ENCODE measurements around the gene CERS2. TPM values are rescaled to one million over a fixed set of nuclear protein-coding genes. Genes with fewer than 3 reads are reported as not detected.

Gene CERS2
- total RNA-seq, 2 experiments from 2014 or later, result 129 to 132 TPM

DNA sequence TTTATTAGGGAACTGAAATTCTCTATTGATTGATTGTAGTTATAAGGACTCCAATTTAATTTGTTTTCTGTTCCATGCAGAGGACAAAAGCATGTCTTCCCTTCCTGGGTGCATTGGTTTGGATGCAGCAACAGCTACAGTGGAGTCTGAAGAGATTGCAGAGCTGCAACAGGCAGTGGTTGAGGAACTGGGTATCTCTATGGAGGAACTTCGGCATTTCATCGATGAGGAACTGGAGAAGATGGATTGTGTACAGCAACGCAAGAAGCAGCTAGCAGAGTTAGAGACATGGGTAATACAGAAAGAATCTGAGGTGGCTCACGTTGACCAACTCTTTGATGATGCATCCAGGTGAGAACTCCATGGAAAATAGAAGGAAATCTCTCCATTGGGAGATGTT lies 47.0 kb downstream of the CERS2 start:
- ATAC-seq, result no peak
- H3K9me3 Mint-ChIP-seq, result peaks cover 5% of the 10 kb centered on the region
- H3K4me3 Mint-ChIP-seq, result peak overlapping the region; percentile 92
- no peak overlapping the region for H3K27ac Mint-ChIP-seq
- intact Hi-C loops (cut with micrococcal nuclease), result loop anchor here (5.0 kb wide), 1 partner anchor 45 kb away; the partner anchor contains the start of gene CERS2
- ChIA-PET POLR2A (interaction anchor here (0.5 to 1.9 kb wide), 7 partner anchors 44 to 383 kb away, joined by 3 to 5 read pairs (median 4); partner anchors contain the start of genes CTSK and ENSA), CTCF (interaction anchor here (0.9 to 1.6 kb wide), 3 partner anchors 16 to 49 kb away, joined by 3 to 5 read pairs (median 3); no protein-coding TSS in a partner anchor)
- peaks cover 21% of the 10 kb centered on the region for H3K4me1 Mint-ChIP-seq (ENCODE audit: low read depth)
- peaks cover 50% of the 10 kb centered on the region for H3K36me3 Mint-ChIP-seq (ENCODE audit: low read depth)
- DNase-seq, result no peak
- H3K27me3 Mint-ChIP-seq, result no peaks in the 10 kb centered on the region
- TF ChIP-seq, protein P1, sequence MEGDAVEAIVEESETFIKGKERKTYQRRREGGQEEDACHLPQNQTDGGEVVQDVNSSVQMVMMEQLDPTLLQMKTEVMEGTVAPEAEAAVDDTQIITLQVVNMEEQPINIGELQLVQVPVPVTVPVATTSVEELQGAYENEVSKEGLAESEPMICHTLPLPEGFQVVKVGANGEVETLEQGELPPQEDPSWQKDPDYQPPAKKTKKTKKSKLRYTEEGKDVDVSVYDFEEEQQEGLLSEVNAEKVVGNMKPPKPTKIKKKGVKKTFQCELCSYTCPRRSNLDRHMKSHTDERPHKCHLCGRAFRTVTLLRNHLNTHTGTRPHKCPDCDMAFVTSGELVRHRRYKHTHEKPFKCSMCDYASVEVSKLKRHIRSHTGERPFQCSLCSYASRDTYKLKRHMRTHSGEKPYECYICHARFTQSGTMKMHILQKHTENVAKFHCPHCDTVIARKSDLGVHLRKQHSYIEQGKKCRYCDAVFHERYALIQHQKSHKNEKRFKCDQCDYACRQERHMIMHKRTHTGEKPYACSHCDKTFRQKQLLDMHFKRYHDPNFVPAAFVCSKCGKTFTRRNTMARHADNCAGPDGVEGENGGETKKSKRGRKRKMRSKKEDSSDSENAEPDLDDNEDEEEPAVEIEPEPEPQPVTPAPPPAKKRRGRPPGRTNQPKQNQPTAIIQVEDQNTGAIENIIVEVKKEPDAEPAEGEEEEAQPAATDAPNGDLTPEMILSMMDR (IDR thresholded peaks at IDR 0.05), result no peak

- peak; percentile 91 for ATAC-seq
- no peaks in the 10 kb centered on the region for H3K27me3 Mint-ChIP-seq
- H3K4me1 Mint-ChIP-seq (ENCODE audit: low read depth), result peaks cover 29% of the 10 kb centered on the region
Measured at GRCh38 chr1:150926097-150926741, 48.4 kb downstream of the CERS2 start, which contains the start of gene SETDB1. TSS of gene SETDB1 (plus strand) at chr1:150926363. CDS start at chr1:150927715, 1,352 bp downstream.

GRCh38 chr1:150925080-150925479 lies 49.6 kb downstream of the CERS2 start:
- no peaks in the 10 kb centered on the region for H3K9me3 Mint-ChIP-seq
- POLR2A ChIA-PET, result interaction anchor here (0.8 to 1.4 kb wide), 3 partner anchors 44 to 364 kb away, joined by 3 to 4 read pairs (median 4); partner anchors contain the start of gene MCL1
- H3K27me3 Mint-ChIP-seq, result no peaks in the 10 kb centered on the region
- peak overlapping the region; percentile 92 for H3K4me3 Mint-ChIP-seq
- ATAC-seq (no peak), DNase-seq (peak; percentile 21)
- TF ChIP-seq, protein P1 (IDR thresholded peaks at IDR 0.05), result no peak
- H3K4me1 Mint-ChIP-seq (ENCODE audit: low read depth), result peaks cover 29% of the 10 kb centered on the region
- H3K36me3 Mint-ChIP-seq (ENCODE audit: low read depth), result peaks cover 28% of the 10 kb centered on the region
- intact Hi-C loops (cut with micrococcal nuclease), result loop anchor here (5.0 kb wide), 1 partner anchor 47 kb away; the partner anchor contains the start of gene CERS2
- CTCF ChIA-PET, result interaction anchor here (1.5 to 1.6 kb wide), 2 partner anchors 56 to 67 kb away, joined by 4 to 5 read pairs; no protein-coding TSS in a partner anchor
- H3K27ac Mint-ChIP-seq, result peak overlapping the region; percentile 98

More at GRCh38 chr1:150926097-150926741, 48.4 kb downstream of the CERS2 start, which contains the start of gene SETDB1:
- H3K4me3 Mint-ChIP-seq, result peak within 1 kb of the TSS; percentile 92
- peak within 1 kb of the TSS; percentile 98 for H3K27ac Mint-ChIP-seq
- H3K36me3 Mint-ChIP-seq (ENCODE audit: low read depth), result peaks cover 38% of the 10 kb centered on the region
- DNase-seq, result peak; percentile 98
- intact Hi-C loops (cut with micrococcal nuclease), result loop anchor here (5.0 kb wide), 1 partner anchor 46 kb away; the partner anchor contains the start of gene CERS2
- ChIA-PET POLR2A (interaction anchor here (1.1 to 1.9 kb wide), 8 partner anchors 21 to 366 kb away, joined by 3 to 5 read pairs (median 4); partner anchors contain the start of gene ENSA), CTCF (interaction anchor here (1.6 kb wide), 1 partner anchor 57 kb away, joined by 5 read pairs; no protein-coding TSS in a partner anchor)
- no peaks in the 10 kb centered on the region for H3K9me3 Mint-ChIP-seq
- TF ChIP-seq, protein P1 (IDR thresholded peaks at IDR 0.05), result no peak

GRCh38 chr1:150922519-150922975 lies 52.1 kb downstream of the CERS2 start:
- ChIA-PET POLR2A (interaction anchor here (0.6 to 1.2 kb wide), 7 partner anchors 12 to 296 kb away, joined by 3 to 5 read pairs (median 3); no protein-coding TSS in a partner anchor), CTCF (interaction anchor here (0.6 to 3.1 kb wide), 39 partner anchors 9 to 362 kb away, joined by 3 to 16 read pairs (median 4); partner anchors contain the start of genes ARNT, BNIPL, CERS2 and CTSK)
- intact Hi-C loops (cut with micrococcal nuclease), result loop anchor here (1.0 to 5.0 kb wide), 3 partner anchors 32 to 80 kb away; partner anchors contain the start of gene ARNT
- TF ChIP-seq, protein P1 (IDR thresholded peaks at IDR 0.05), result peak; percentile 79
- H3K36me3 Mint-ChIP-seq (ENCODE audit: low read depth), result peaks cover 5% of the 10 kb centered on the region
- no peaks in the 10 kb centered on the region for H3K9me3 Mint-ChIP-seq
- no peaks in the 10 kb centered on the region for H3K27me3 Mint-ChIP-seq
- ATAC-seq (peak; percentile 77), DNase-seq (peak; percentile 93)
- peak overlapping the region; percentile 26 for H3K4me3 Mint-ChIP-seq
- peak overlapping the region; percentile 76 for H3K27ac Mint-ChIP-seq
- H3K4me1 Mint-ChIP-seq (ENCODE audit: low read depth), result peaks cover 19% of the 10 kb centered on the region
